ENCODE data around the gene AMOTL2.

GRCh38 chr3:134319931-134320330 lies 54.3 kb downstream of the AMOTL2 start:
- TF ChIP-seq POLR2AphosphoS5 (IDR thresholded peaks at IDR 0.05; ENCODE audit: low read depth, low read length) (no peak), TAF1 (IDR thresholded peaks at IDR 0.05; ENCODE audit: borderline replicate concordance, low read depth, low read length) (no peak), POLR2A (IDR thresholded peaks at IDR 0.05; ENCODE audit: low read depth, low read length) (no peak)
